CD4-positive, alpha-beta T cell treated with Interleukin-17A for 4 hours (primary cell): ENCODE data around the gene FAM168B.

Experiments
- DNase-seq: peaks from one replicate; pipeline ENCODE4 v3.0.0-alpha.2; 2020; ENCODE audit warnings: mixed read lengths

FAM168B gene

DNA sequence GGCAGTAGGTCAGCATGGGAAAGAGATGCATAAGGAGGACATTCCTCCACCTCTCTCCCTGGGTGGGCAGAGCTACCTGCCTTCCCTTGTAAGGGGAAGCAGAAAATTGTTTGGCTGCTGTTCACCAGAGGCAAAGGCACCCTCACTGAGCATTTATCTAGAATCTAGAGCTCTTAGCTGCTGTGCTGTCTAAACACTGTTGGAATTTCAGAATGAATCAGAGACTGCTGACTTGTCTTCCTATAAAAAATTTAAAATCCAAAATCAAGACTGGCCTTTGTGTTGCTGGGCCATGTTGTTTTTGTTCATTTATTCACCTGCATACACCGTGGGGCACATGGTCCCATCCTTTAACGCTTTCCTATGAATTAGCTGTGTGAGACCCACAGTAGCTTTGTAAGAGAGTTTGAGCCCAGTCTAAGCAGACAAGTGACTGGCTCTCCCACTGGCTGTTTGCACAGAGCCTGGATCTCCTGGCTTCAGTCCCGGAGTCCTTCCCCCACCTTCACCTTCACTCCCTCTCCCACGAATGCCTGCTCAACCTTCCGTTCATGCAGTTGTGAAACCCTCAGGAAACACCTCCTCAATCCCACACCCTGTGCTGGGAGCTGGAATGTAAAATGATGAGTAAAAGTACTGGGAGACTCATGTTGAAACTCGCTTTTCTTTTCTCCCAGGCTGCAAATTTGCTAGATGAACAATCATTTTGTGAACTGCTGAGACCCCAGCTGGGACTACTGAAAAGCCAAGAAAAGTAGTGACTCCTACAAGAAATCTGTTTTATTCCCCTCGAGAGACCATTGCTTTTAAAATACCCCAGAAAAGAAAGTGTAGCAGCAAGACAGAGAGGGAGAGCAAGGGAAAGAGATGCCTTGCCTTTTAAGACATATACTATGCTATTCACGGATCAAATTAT, 76.2 kb downstream of the FAM168B start:
- DNase-seq: no peak

DNA sequence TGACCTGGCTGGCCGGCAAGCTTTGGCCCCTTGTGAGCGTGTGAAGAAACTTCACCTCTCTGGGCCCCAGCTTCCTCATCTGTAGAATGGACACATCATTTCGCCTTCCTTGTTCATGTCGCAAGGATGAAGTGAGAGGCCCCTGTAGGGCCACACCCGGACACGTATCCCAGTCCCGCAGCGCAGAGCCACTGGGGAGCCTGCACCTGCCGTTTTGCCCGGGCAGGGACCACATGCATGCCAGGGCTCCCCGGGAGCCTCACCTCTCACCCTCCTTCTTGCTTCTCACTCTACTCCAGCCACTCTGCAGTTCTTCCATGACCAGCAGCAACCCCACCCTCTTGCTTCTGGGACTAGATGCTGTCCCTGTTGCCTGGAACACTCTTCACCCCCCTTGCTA, 77.5 kb downstream of the FAM168B start:
- no peak for DNase-seq

GRCh38 chr2:131014141-131014540, 79.1 kb downstream of the FAM168B start:
- no peak for DNase-seq

GRCh38 chr2:131011486-131011885, 81.8 kb downstream of the FAM168B start:
- no peak for DNase-seq

GRCh38 chr2:131010566-131010965, 82.7 kb downstream of the FAM168B start:
- no peak for DNase-seq

DNA sequence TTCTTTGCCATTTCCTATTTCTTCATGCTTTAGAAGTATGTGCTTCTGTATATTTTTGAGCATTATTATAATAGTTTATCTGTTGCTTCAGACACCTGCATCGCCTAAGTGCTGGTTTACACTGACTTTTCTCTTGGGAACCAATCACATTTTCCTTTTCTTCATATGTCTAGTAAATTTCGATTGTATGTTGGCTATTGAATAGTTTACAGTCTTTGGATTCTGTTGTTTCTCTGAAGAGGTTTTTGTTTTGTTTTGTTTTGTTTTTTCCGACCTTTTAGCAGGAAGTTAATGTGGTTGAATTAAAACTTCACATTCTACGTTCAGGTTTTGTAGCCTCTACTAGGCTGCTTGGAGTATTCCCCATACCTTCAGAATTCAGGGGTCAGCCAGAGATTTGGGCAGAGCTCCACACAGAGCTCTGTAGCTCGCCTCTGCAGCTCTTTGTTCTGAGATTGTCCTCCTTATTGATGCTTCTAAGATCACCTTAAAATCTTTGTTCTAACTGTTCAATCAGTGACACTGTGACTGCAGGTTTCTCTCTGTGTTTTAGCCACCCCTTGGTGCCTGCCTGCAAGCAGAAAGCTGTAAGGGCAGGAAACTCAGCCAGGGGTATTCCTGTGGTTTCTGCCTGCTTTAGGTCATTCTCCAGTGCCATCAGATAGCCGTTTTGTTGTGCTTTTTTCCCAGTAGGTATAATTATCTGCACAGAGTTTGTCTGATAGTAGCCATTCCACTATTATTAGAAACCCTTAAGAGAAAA, 83.4 kb downstream of the FAM168B start:
- no peak for DNase-seq

- DNase-seq: no peak
Observed at GRCh38 chr2:131008967-131009366, 84.3 kb downstream of the FAM168B start.

- DNase-seq: no peak
Observed at GRCh38 chr2:131006561-131006960, 86.7 kb downstream of the FAM168B start.

GRCh38 chr2:131005216-131005935, 87.9 kb downstream of the FAM168B start:
- no peak for DNase-seq

- DNase-seq: no peak
Observed at GRCh38 chr2:131004446-131005209, 88.6 kb downstream of the FAM168B start.

DNA sequence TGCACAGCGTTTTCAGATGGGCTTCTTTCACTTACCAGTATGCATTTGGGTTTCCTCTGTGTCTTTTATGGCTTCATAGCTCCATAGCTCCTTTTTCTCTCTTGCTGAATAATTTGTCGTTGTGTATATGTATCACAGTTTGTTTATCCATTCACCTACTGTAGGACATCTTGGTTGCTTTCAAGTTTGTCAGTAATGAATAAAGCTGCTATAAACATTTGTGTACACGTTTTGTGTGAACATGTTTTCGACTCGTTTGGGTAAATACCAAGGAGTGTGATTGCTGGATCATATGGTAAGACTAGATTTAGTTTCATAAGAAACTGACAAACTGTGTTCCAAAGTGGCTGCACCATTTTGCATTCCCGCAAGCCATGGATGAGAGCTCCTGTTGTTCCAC, 94.7 kb downstream of the FAM168B start:
- no peak for DNase-seq
